ENCODE results near the gene SLC16A13. TPM values are rescaled to one million over a fixed set of nuclear protein-coding genes. Genes with fewer than 3 reads are reported as not detected.

SLC16A13 gene
- total and polyA plus RNA-seq, 10 of the 15 experiments (the other 5 are each of a cell fraction or from before 2014, with no cell fraction given), result 0.34 to 12.1 (median 3.3) TPM

GRCh38 chr17:7021993-7022778 is 13.6 kb upstream of the SLC16A13 start (continued):
- no peak for TF ChIP-seq BRCA1 (IDR thresholded peaks at IDR 0.05; ENCODE audit: low read depth, low read length)
- peak; percentile 67 for TF ChIP-seq SMC3 (IDR thresholded peaks at IDR 0.05; ENCODE audit: borderline replicate concordance, low read length)
- TF ChIP-seq TCF3 (IDR thresholded peaks at IDR 0.05; ENCODE audit: borderline replicate concordance, insufficient read depth, low read depth, low read length), result peak; percentile 59; the same call in 1 of the 2 replicates
- TF ChIP-seq ZNF217 (IDR thresholded peaks at IDR 0.05), result no peak
- 0 out of 2 replicates have a peak, but pooled peaks have one; percentile 36 for TF ChIP-seq TAF1 (IDR thresholded peaks at IDR 0.05; ENCODE audit: borderline replicate concordance, low read depth, low read length)
- no peak for TF ChIP-seq ZNF384 (IDR thresholded peaks at IDR 0.05; ENCODE audit: borderline replicate concordance, low read depth, low read length)
- peak; percentile 18 for TF ChIP-seq SIX5 (IDR thresholded peaks at IDR 0.05; ENCODE audit: low read depth, low read length, severe bottlenecking)
- peak; percentile 86 for TF ChIP-seq ZBTB40 (IDR thresholded peaks at IDR 0.05; ENCODE audit: borderline replicate concordance)
- TF ChIP-seq CBFB (IDR thresholded peaks at IDR 0.05; ENCODE audit: low read depth), result no peak
- peak; percentile 58 for TF ChIP-seq LARP7 (IDR thresholded peaks at IDR 0.05)
- TF ChIP-seq ZNF687 (IDR thresholded peaks at IDR 0.05), result no peak
- TF ChIP-seq RBBP5 (conservative IDR thresholded peaks at IDR 0.05), result no peak
- TF ChIP-seq MTA3 (IDR thresholded peaks at IDR 0.05; ENCODE audit: borderline replicate concordance, low read length), result no peak
- peak; percentile 30; the same call in 1 of the 2 replicates for TF ChIP-seq BACH1 (IDR thresholded peaks at IDR 0.05; ENCODE audit: borderline replicate concordance)
- TF ChIP-seq BCLAF1 (IDR thresholded peaks at IDR 0.05), result no peak

All from GM12878 (cell line).